Upper lobe of left lung (tissue), 4 donors: ENCODE data around the gene POLR3F.

Experiments
- EP300 ChIP-seq, 4 donors: sonication (generic); formaldehyde crosslinking; IDR thresholded peaks; one replicate each; pipeline ENCODE4 v1.5.1; 2017; ENCODE audit warnings: antibody characterized with exemption in 4 of 4, control low read depth in 2 of 4
- POLR2A ChIP-seq, 4 donors: fragments of 450-650 bp; IDR thresholded peaks; one replicate each; pipeline ENCODE4 v1.5.1; 2016 to 2017; ENCODE audit warnings: antibody characterized with exemption in 4 of 4, mild to moderate bottlenecking in 2 of 4
- POLR2AphosphoS5 ChIP-seq, 2 donors: sonication (generic); formaldehyde crosslinking; IDR thresholded peaks; one replicate each; pipeline ENCODE4 v1.5.1; 2017; ENCODE audit warnings: antibody characterized with exemption in 2 of 2
- TF ChIP-seq, protein P1 (sequence below), 6 experiments: fragments of 450-650 bp in 4 of 6; fragments of 200-600 bp in 2 of 6; sonication (generic) in 2 of 6; IDR thresholded peaks; one replicate each; pipeline ENCODE4 v1.5.1; 2016 to 2019; ENCODE audit warnings: antibody characterized with exemption in 6 of 6

DNA sequence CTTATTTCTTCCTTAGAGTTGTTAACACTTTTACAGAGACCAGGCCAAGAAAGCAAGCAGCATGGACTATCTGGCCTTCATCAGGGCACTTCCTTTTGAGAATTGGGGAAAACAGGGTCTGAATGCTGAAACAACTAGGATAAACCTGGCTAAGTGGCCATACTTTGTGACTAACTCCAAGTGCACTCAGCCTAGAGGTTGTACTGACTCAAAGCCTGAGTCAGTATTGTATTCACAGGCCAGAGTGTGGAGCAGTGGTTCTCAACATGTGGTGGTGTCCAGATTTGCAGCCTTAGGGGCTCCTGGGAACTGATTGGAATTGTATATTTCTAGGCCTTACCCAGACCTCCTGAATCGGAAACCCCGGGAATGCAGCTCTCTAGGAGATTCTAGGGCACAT lies 60.6 kb downstream of the POLR3F start:
- TF ChIP-seq POLR2A (IDR thresholded peaks at IDR 0.05) (no peak), POLR2AphosphoS5 (IDR thresholded peaks at IDR 0.05) (no peak), EP300 (IDR thresholded peaks at IDR 0.05) (no peak)
- TF ChIP-seq, protein P1, sequence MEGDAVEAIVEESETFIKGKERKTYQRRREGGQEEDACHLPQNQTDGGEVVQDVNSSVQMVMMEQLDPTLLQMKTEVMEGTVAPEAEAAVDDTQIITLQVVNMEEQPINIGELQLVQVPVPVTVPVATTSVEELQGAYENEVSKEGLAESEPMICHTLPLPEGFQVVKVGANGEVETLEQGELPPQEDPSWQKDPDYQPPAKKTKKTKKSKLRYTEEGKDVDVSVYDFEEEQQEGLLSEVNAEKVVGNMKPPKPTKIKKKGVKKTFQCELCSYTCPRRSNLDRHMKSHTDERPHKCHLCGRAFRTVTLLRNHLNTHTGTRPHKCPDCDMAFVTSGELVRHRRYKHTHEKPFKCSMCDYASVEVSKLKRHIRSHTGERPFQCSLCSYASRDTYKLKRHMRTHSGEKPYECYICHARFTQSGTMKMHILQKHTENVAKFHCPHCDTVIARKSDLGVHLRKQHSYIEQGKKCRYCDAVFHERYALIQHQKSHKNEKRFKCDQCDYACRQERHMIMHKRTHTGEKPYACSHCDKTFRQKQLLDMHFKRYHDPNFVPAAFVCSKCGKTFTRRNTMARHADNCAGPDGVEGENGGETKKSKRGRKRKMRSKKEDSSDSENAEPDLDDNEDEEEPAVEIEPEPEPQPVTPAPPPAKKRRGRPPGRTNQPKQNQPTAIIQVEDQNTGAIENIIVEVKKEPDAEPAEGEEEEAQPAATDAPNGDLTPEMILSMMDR (IDR thresholded peaks at IDR 0.05), result no peak
